GM12892 (cell line): ENCODE results near the gene LZTR1.
"Not testable (repeated sequence)": the region's sequence is repeated elsewhere in the genome, so short reads cannot be mapped to it uniquely, and the experiment has no call there.

Experiments
- DNase-seq: peaks from one replicate; pipeline ENCODE4 v3.0.0; 2011; ENCODE audit not compliant: insufficient read length
- FAIRE-seq: peaks from 2 replicates; lab custom pipeline; 2011; peaks lifted over from hg19 to GRCh38; lab: Jason Lieb, UNC
- POLR2A ChIP-seq: IDR thresholded peaks from 2 replicates; pipeline ENCODE4 v1.6.1; 2011; ENCODE audit warnings: low read depth, low read length, control low read depth
- POLR2AphosphoS5 ChIP-seq: IDR thresholded peaks from 2 replicates; pipeline ENCODE4 v1.6.1; 2011; ENCODE audit warnings: low read depth, low read length, control low read depth
- TAF1 ChIP-seq: IDR thresholded peaks from 2 replicates; pipeline ENCODE4 v1.6.1; 2011; ENCODE audit warnings: low read depth, mild to moderate bottlenecking, control low read depth, low read length, borderline replicate concordance

The LZTR1 gene

GRCh38 chr22:21032037-21032867, 50.2 kb downstream of the LZTR1 start, which contains the start of gene SLC7A4:
SLC7A4 (minus strand) TSS chr22:21032561; CDS start chr22:21031812, 749 bp downstream.
- FAIRE-seq (no peak), DNase-seq (no peak)
- TF ChIP-seq POLR2A, result no peak
- no peak for TF ChIP-seq TAF1
- no peak for TF ChIP-seq POLR2AphosphoS5

- DNase-seq (no peak), FAIRE-seq (no peak)
- no peak for TF ChIP-seq POLR2AphosphoS5
- TF ChIP-seq POLR2A, result no peak
- no peak for TF ChIP-seq TAF1
Measured at GRCh38 chr22:21032868-21033688, 51.0 kb downstream of the LZTR1 start.

- TF ChIP-seq POLR2AphosphoS5 (no peak), TAF1 (no peak), POLR2A (no peak)
- FAIRE-seq (no peak), DNase-seq (no peak)
Measured at GRCh38 chr22:21033895-21034294, 51.8 kb downstream of the LZTR1 start.

GRCh38 chr22:21034989-21035388, 52.9 kb downstream of the LZTR1 start:
- DNase-seq (no peak), FAIRE-seq (no peak)
- TF ChIP-seq POLR2AphosphoS5 (no peak), POLR2A (no peak), TAF1 (no peak)

GRCh38 chr22:21038405-21038804, 56.3 kb downstream of the LZTR1 start:
- FAIRE-seq (no peak), DNase-seq (no peak)
- no peak for TF ChIP-seq POLR2AphosphoS5
- no peak for TF ChIP-seq TAF1
- TF ChIP-seq POLR2A, result no peak

DNA sequence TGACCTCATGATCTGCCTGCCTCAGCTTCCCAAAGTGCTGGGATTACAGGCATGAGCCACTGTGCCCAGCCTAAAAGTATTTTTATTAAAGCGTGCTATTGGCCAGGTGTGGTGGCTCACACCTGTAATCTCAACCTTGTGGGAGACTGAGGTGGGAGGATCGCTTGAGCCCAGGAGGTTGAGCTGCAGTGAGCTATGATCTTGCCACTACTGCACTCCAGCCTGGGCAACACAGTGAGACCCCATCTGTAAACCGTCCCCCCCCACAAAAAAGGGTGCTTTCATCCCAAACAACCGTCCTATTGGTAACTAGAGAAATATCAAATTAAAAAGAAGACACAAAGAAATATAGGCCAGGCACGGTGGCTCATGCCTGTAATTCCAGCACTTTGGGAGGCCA, 57.1 kb downstream of the LZTR1 start:
- not testable (repeated sequence) for FAIRE-seq

GRCh38 chr22:21041937-21042336, 59.8 kb downstream of the LZTR1 start:
- DNase-seq, result no peak
- no peak for TF ChIP-seq POLR2AphosphoS5
- TF ChIP-seq POLR2A, result no peak
- no peak for TF ChIP-seq TAF1
- FAIRE-seq, result no peak

More for the DNA sequence above, 57.1 kb downstream of the LZTR1 start:
- DNase-seq, result not testable (repeated sequence)

GRCh38 chr22:21042978-21043859, 61.1 kb downstream of the LZTR1 start:
- DNase-seq, result no peak
- no peak for FAIRE-seq
- TF ChIP-seq POLR2AphosphoS5 (no peak), POLR2A (no peak), TAF1 (no peak)

DNA sequence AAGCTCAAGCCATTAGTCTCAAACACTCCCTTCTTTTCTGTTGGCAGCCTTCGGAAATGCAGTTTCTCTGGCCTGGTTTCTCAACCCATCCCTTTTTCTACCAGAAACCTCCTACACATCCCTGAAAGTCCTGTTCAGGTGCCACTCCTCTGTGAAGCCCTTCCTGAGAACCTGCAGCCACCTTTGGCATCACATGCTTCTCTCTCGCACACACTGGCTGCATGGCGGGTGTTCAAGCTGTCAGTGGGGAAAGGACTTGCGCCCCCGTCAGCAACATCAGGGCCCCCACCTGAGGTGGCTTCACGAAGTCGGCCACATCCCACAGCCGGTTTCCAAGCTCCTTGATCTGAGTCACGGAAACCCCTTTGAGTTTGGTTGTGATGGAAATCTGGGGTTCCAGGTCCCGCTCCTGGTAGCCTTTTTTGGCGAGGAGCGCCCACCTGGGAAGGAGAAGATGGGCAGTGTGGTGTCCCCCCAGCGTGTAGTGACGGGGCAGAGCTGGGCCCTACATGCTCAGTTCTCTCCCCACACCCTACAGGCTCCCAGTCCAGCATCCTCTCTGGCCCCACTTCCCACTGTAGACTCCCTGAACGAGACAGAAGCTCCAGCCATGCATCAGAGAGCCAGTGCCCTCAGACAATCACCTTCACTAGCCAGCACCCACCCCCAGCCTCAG, 61.9 kb downstream of the LZTR1 start:
- TF ChIP-seq TAF1 (no peak), POLR2AphosphoS5 (no peak)
- no peak for DNase-seq
- FAIRE-seq, result no peak

- TF ChIP-seq POLR2A (no peak), POLR2AphosphoS5 (no peak), TAF1 (no peak)
- FAIRE-seq, result no peak
- DNase-seq, result no peak
Measured at GRCh38 chr22:21044931-21045584, 63.0 kb downstream of the LZTR1 start.
